Activated T-helper 17 cell treated with anti-CD3 and anti-CD28 coated beads, Interleukin-2, amount 50 U/mL, for 72 hours (primary cell): ENCODE measurements around the gene SNX30. TPM values are rescaled to one million over a fixed set of nuclear protein-coding genes. Genes with fewer than 3 reads are reported as not detected.

Experiments
- ATAC-seq: fragments of 150-1000 bp; cut with Tn5 transposase; replicated peaks from 2 replicates; pipeline ENCODE4 v1.10.0; 2021; ENCODE audit warnings: mild to moderate bottlenecking, moderate library complexity
- H3K27ac Mint-ChIP-seq: one replicate; pipeline ENCODE4 v1.8.0; 2022; ENCODE audit warnings: mixed read lengths
- H3K27me3 Mint-ChIP-seq: one replicate; pipeline ENCODE4 v1.8.0; 2022; ENCODE audit warnings: mixed read lengths
- H3K36me3 Mint-ChIP-seq: one replicate; pipeline ENCODE4 v1.8.0; 2022; ENCODE audit warnings: low read depth, mild to moderate bottlenecking, mixed read lengths
- H3K4me1 Mint-ChIP-seq: one replicate; pipeline ENCODE4 v1.8.0; 2022; ENCODE audit warnings: mixed read lengths
- H3K4me3 Mint-ChIP-seq: one replicate; pipeline ENCODE4 v1.8.0; 2022; ENCODE audit warnings: mild to moderate bottlenecking, mixed read lengths
- H3K9me3 Mint-ChIP-seq: one replicate; pipeline ENCODE4 v1.8.0; 2022; ENCODE audit warnings: mixed read lengths
- total RNA-seq, 2 donors: library from RNA; stranded (reverse); gene quantifications; one replicate each; pipeline ENCODE4 v1.2.3, GENCODE V29; 2022

SNX30 gene
- total RNA-seq, 2 donors from 2014 or later: 3.5 to 7.2 TPM

GRCh38 chr9:112761912-112762655 lies 11.5 kb downstream of the SNX30 start:
- no peaks in the 10 kb centered on the region for H3K27me3 Mint-ChIP-seq
- peaks cover 33% of the 10 kb centered on the region for H3K4me1 Mint-ChIP-seq
- no peaks in the 10 kb centered on the region for H3K36me3 Mint-ChIP-seq
- no peak overlapping the region for H3K27ac Mint-ChIP-seq
- ATAC-seq: no peak
- no peaks in the 10 kb centered on the region for H3K9me3 Mint-ChIP-seq
- no peak overlapping the region for H3K4me3 Mint-ChIP-seq

DNA sequence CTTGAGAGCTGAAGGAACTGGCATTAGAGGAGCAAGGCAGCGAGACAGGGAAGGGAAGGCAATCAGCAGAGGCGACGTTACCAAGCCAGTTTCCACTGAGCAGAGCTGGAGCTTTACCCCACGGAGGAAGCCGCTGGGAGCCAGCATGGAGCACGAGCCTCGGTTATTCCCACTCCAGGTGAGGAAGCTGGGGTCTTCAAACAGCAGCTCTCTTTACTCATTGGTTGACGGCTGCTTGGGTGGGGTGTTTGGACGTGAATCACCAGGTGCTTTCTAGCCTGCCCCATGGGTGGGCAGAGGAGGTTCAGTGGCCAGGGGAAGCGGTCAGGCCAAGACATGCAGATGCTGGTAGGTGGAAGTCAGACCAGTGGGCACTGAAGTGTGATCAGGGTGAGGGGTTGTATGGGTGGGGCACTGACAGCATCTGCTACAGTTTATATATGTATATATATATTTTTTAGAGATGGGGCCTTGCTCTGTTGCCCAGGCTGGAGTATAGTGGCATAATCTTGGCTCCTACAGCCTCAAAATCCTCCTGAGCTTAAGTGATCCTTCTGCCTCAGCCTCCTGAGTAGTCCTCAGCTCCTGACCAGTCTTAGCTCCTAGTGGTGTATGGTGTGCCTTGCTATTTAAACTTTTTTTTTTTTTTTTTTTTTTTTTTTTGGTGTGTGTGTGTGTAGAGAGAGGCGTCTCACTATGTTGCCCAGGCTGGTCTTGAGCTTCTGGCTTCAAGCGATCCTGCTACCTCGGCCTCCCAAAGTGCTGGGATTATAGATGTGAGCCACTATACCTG lies 12.4 kb downstream of the SNX30 start:
- ATAC-seq: no peak
- Mint-ChIP-seq H3K4me1 (peaks cover 25% of the 10 kb centered on the region), H3K9me3 (no peaks in the 10 kb centered on the region), H3K27ac (no peak overlapping the region), H3K27me3 (no peaks in the 10 kb centered on the region), H3K36me3 (no peaks in the 10 kb centered on the region), H3K4me3 (no peak overlapping the region)

GRCh38 chr9:112764344-112764743 lies 13.8 kb downstream of the SNX30 start:
- no peaks in the 10 kb centered on the region for H3K36me3 Mint-ChIP-seq
- H3K27ac Mint-ChIP-seq: no peak overlapping the region
- H3K4me3 Mint-ChIP-seq: no peak overlapping the region

GRCh38 chr9:112764837-112765236 lies 14.3 kb downstream of the SNX30 start:
- Mint-ChIP-seq H3K9me3 (no peaks in the 10 kb centered on the region), H3K36me3 (no peaks in the 10 kb centered on the region), H3K4me3 (no peak overlapping the region), H3K27me3 (no peaks in the 10 kb centered on the region), H3K27ac (no peak overlapping the region), H3K4me1 (peaks cover 18% of the 10 kb centered on the region)
- ATAC-seq: no peak

More at GRCh38 chr9:112764344-112764743, 13.8 kb downstream of the SNX30 start:
- Mint-ChIP-seq H3K9me3 (no peaks in the 10 kb centered on the region), H3K4me1 (peaks cover 19% of the 10 kb centered on the region), H3K27me3 (no peaks in the 10 kb centered on the region)
- no peak for ATAC-seq

DNA sequence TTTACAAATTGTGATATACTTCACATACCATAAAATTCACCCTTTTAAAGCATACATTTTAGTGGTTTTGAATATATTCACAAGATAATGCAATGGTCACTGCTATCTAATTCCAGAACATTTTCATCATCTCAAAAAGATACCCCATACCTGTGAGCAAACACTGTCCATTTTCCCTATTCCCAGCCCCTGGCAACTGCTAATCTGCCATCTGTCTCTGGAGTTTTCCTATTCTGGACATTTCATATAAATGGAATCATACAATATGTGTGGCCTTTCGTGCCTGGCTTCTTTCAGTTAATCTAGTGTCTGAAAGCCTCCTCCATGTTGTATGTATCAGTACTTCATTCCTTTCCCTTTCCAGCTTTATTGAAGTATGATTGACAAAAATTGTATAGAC lies 14.7 kb downstream of the SNX30 start:
- H3K36me3 Mint-ChIP-seq: no peaks in the 10 kb centered on the region
- no peak overlapping the region for H3K27ac Mint-ChIP-seq
- no peaks in the 10 kb centered on the region for H3K27me3 Mint-ChIP-seq
- no peak for ATAC-seq
- H3K9me3 Mint-ChIP-seq: no peaks in the 10 kb centered on the region
- H3K4me3 Mint-ChIP-seq: no peak overlapping the region
- peaks cover 13% of the 10 kb centered on the region for H3K4me1 Mint-ChIP-seq

DNA sequence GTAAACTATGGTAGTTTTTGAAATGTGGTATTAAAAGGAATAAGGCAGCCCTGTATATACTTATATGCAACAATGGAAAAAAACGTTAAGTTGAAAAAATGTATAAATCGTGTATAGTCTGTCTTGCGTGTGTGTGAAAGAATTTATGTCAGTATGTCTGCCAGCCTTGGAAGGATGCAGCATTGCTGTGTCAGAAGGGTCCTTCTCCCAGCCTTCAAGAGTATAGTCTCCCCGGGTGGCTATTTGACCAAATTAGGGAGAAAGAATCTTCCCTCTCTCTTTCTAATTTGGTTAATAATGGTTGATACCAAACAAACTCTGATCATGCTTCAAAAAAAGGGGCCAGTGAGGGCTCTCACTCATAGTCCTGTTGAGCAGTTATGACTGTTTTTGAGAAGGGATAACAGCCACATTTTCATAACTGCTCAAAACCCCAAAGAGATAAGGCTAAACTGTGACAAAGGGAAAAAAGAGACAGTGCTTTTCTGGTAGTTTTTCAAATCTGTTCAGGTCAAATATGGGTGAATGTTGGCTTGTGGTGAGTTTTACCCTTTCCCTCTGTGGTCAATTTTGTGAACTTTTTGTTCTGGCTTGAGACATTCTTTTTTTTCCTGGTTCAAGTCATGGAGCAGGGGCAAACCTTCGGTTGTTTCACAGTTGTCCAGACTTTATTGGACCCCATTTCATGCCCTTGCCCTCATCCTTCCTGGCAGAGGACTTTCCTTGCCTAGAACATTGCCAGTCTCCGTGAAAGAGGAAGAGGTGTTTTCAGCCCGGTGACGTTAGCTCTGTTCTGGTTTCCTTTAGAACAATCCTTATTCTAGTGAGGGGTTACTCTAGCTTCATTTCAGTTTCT lies 21.0 kb downstream of the SNX30 start:
- Mint-ChIP-seq H3K36me3 (no peaks in the 10 kb centered on the region), H3K9me3 (no peaks in the 10 kb centered on the region), H3K4me3 (peak overlapping the region; percentile 61), H3K27ac (peak overlapping the region; percentile 67), H3K27me3 (no peaks in the 10 kb centered on the region), H3K4me1 (peaks cover 23% of the 10 kb centered on the region)
- ATAC-seq: peak; percentile 88

DNA sequence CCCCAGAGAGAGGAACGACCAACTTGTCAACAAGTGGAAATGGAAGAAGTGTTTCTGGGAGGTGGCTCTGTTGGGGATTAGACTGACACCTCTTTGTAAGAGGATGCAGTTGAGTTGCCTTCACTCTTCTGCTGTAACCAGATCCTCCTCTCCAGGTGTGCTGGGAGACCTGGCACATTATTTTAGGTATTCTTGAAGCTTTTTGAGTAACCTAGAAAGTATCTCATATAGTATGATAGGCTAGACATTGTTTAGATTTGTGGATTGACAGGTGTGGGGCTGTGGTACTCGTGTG lies 21.6 kb downstream of the SNX30 start:
- ATAC-seq: no peak
- Mint-ChIP-seq H3K4me3 (peak overlapping the region; percentile 61), H3K9me3 (no peaks in the 10 kb centered on the region), H3K36me3 (no peaks in the 10 kb centered on the region), H3K27me3 (no peaks in the 10 kb centered on the region), H3K4me1 (peaks cover 23% of the 10 kb centered on the region), H3K27ac (peak overlapping the region; percentile 67)

GRCh38 chr9:112772551-112772950 lies 22.0 kb downstream of the SNX30 start:
- Mint-ChIP-seq H3K4me1 (peaks cover 23% of the 10 kb centered on the region), H3K9me3 (no peaks in the 10 kb centered on the region), H3K27ac (peak overlapping the region; percentile 67), H3K4me3 (peak overlapping the region; percentile 61), H3K36me3 (no peaks in the 10 kb centered on the region), H3K27me3 (no peaks in the 10 kb centered on the region)
- no peak for ATAC-seq

GRCh38 chr9:112774006-112774996 lies 23.7 kb downstream of the SNX30 start:
- peak; percentile 5 for ATAC-seq

GRCh38 chr9:112777914-112778313 lies 27.4 kb downstream of the SNX30 start:
- H3K4me3 Mint-ChIP-seq: no peak overlapping the region
- H3K4me1 Mint-ChIP-seq: peaks cover 10% of the 10 kb centered on the region
- peak; percentile 97 for ATAC-seq
- H3K36me3 Mint-ChIP-seq: no peaks in the 10 kb centered on the region
- no peaks in the 10 kb centered on the region for H3K27me3 Mint-ChIP-seq
- no peaks in the 10 kb centered on the region for H3K9me3 Mint-ChIP-seq
- no peak overlapping the region for H3K27ac Mint-ChIP-seq

More at GRCh38 chr9:112774006-112774996, 23.7 kb downstream of the SNX30 start:
- H3K27me3 Mint-ChIP-seq: no peaks in the 10 kb centered on the region
- H3K36me3 Mint-ChIP-seq: no peaks in the 10 kb centered on the region
- H3K4me3 Mint-ChIP-seq: no peak overlapping the region
- no peak overlapping the region for H3K27ac Mint-ChIP-seq
- H3K9me3 Mint-ChIP-seq: no peaks in the 10 kb centered on the region
- peaks cover 23% of the 10 kb centered on the region for H3K4me1 Mint-ChIP-seq

GRCh38 chr9:112780450-112781036 lies 30.0 kb downstream of the SNX30 start:
- peaks cover 10% of the 10 kb centered on the region for H3K4me1 Mint-ChIP-seq
- H3K9me3 Mint-ChIP-seq: no peaks in the 10 kb centered on the region
- H3K36me3 Mint-ChIP-seq: no peaks in the 10 kb centered on the region
- no peaks in the 10 kb centered on the region for H3K27me3 Mint-ChIP-seq
- H3K27ac Mint-ChIP-seq: no peak overlapping the region
- ATAC-seq: no peak
- H3K4me3 Mint-ChIP-seq: no peak overlapping the region

- Mint-ChIP-seq H3K27me3 (no peaks in the 10 kb centered on the region), H3K4me1 (peaks cover 20% of the 10 kb centered on the region), H3K4me3 (no peak overlapping the region), H3K36me3 (no peaks in the 10 kb centered on the region), H3K27ac (no peak overlapping the region), H3K9me3 (no peaks in the 10 kb centered on the region)
- no peak for ATAC-seq
Observed at GRCh38 chr9:112782218-112782617, 31.7 kb downstream of the SNX30 start.

GRCh38 chr9:112783551-112783954 lies 33.0 kb downstream of the SNX30 start:
- H3K27me3 Mint-ChIP-seq: no peaks in the 10 kb centered on the region
- ATAC-seq: no peak
- H3K36me3 Mint-ChIP-seq: no peaks in the 10 kb centered on the region
- no peaks in the 10 kb centered on the region for H3K9me3 Mint-ChIP-seq
- peaks cover 24% of the 10 kb centered on the region for H3K4me1 Mint-ChIP-seq
- H3K27ac Mint-ChIP-seq: no peak overlapping the region
- no peak overlapping the region for H3K4me3 Mint-ChIP-seq
